GM12873 (cell line): Measurements from ENCODE around the gene CEP89.

Source experiments
- CTCF ChIP-seq: IDR thresholded peaks from 2 replicates; pipeline ENCODE4 v1.5.1; 2012; ENCODE audit warnings: low read depth, mild to moderate bottlenecking, moderate library complexity, low read length, control low read depth; ENCODE audit not compliant: insufficient read depth; ENCODE audit errors: missing control alignments

Gene CEP89

GRCh38 chr19:32908641-32909190 is 63.0 kb downstream of the CEP89 start:
- no peak for TF ChIP-seq CTCF

GRCh38 chr19:32902448-32902847 is 69.3 kb downstream of the CEP89 start:
- no peak for TF ChIP-seq CTCF

- no peak for TF ChIP-seq CTCF
Measured at GRCh38 chr19:32901504-32902161, 70.1 kb downstream of the CEP89 start.

- no peak for TF ChIP-seq CTCF
Measured at GRCh38 chr19:32896516-32897214, 75.1 kb downstream of the CEP89 start.

- no peak for TF ChIP-seq CTCF
Measured at GRCh38 chr19:32895384-32895783, 76.4 kb downstream of the CEP89 start.

- TF ChIP-seq CTCF: no peak
Measured at GRCh38 chr19:32891609-32892008, 80.1 kb downstream of the CEP89 start.

- TF ChIP-seq CTCF: no peak
Measured at GRCh38 chr19:32890841-32891240, 80.9 kb downstream of the CEP89 start.
